Right lobe of liver (tissue), 6 donors: Measurements from ENCODE around the gene PAQR6. TPM values are rescaled to one million over a fixed set of nuclear protein-coding genes. Genes with fewer than 3 reads are reported as not detected.

ENCODE experiments used
- ATAC-seq, 4 donors: fragments of 200-7000 bp; cut with Tn5 transposase; one replicate each; pipeline ENCODE4 v1.9.1; 2020; ENCODE audit warnings: mild to moderate bottlenecking in 4 of 4, moderate library complexity in 4 of 4
- DNase-seq, 3 donors: peaks; one replicate each; pipeline ENCODE4 v3.0.0-alpha.2; 2020
- H3K27ac ChIP-seq, 3 donors: fragments of 200-600 bp; one replicate each; pipeline ENCODE4 v1.8.0; 2022
- H3K27me3 ChIP-seq, 2 donors: fragments of 200-600 bp; one replicate each; pipeline ENCODE4 v1.8.0; 2022
- H3K36me3 ChIP-seq, 4 donors: fragments of 200-600 bp; sonication (generic) in 1 of 4; one replicate each; pipeline versions ENCODE4 v1.5.1 to v1.8.0; 2017 to 2022; ENCODE audit warnings: control low read depth in 1 of 4
- H3K4me1 ChIP-seq, 4 donors: fragments of 200-600 bp; sonication (generic) in 1 of 4; one replicate each; pipeline versions ENCODE4 v1.5.1 to v1.8.0; 2017 to 2022; ENCODE audit warnings: control low read depth in 1 of 4
- H3K4me3 ChIP-seq, 3 donors: fragments of 200-600 bp; one replicate each; pipeline ENCODE4 v1.8.0; 2022
- H3K9me3 ChIP-seq, 4 donors: fragments of 200-600 bp; sonication (generic) in 1 of 4; one replicate each; pipeline versions ENCODE4 v1.5.1 to v1.8.0; 2017 to 2022; ENCODE audit warnings: control low read depth in 1 of 4
- POLR2A ChIP-seq: fragments of 450-650 bp; IDR thresholded peaks from one replicate; pipeline ENCODE4 v1.6.1; 2017; ENCODE audit warnings: antibody characterized with exemption, mild to moderate bottlenecking
- WGBS: methylation state at CpG from one replicate; pipeline ENCODE4 v1.1.6; 2018; ENCODE audit warnings: low coverage, low lambda C conversion rate; ENCODE audit not compliant: insufficient coverage; ENCODE audit errors: missing lambda C conversion rate; 5-methylcytosine and 5-hydroxymethylcytosine counted together
- intact Hi-C, 2 donors: fragments of 100-400 bp; cut with DNase I; formaldehyde crosslinking; loops; one replicate each; pipeline versions ENCODE4 v1.11.2 to v1.14.1; 2022
- long read RNA-seq: library from polyadenylated mRNA; unstranded; transcript quantifications from one replicate; pipeline ENCODE4 v2.0.0, GENCODE V29; 2019
- total RNA-seq, 6 experiments: library from RNA; depleted of rRNA in 2 of 6; stranded (reverse); fragments of >200 nt in 2 of 6; fragmentation: NEBNext Ultra II Directional in 3 of 6; extraction: Animal tissue kit (Norgen Biotek cat#: 25700) in 3 of 6; gene quantifications; one replicate each; pipeline versions ENCODE4 v1.1.0 to v1.2.4, GENCODE V29; 2016 to 2023
- TF ChIP-seq, protein P1 (sequence below), 4 donors: fragments of 200-600 bp in 3 of 4; fragments of 450-650 bp in 1 of 4; IDR thresholded peaks; one replicate each; pipeline versions ENCODE4 v1.5.1 to v1.8.0; 2016 to 2022; ENCODE audit warnings: antibody characterized with exemption in 4 of 4, mild to moderate bottlenecking in 2 of 4
- donor health status: DM: no; HTN: yes; CAD: no.
- donor health status: DM: no; HTN: no; CAD: no.
- donor health status: DM: no; HTN: no; CAD: no.
- donor health status: DM: no; HTN: yes; CAD: no.
- donor health status: DM: no; HTN: yes; CAD: no.

The PAQR6 gene, protein sequence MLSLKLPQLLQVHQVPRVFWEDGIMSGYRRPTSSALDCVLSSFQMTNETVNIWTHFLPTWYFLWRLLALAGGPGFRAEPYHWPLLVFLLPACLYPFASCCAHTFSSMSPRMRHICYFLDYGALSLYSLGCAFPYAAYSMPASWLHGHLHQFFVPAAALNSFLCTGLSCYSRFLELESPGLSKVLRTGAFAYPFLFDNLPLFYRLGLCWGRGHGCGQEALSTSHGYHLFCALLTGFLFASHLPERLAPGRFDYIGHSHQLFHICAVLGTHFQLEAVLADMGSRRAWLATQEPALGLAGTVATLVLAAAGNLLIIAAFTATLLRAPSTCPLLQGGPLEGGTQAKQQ
- 1 to 10 TPM in 3 of 6 experiments, under 1 TPM in 3; 0.43 to 4.0 (median 1.1) TPM for total RNA-seq
- long read RNA-seq, partial matches to known transcripts: 1 of 2 reads
- long read RNA-seq, other reads (novel, unspliced or antisense): 1 of 2 reads

DNA sequence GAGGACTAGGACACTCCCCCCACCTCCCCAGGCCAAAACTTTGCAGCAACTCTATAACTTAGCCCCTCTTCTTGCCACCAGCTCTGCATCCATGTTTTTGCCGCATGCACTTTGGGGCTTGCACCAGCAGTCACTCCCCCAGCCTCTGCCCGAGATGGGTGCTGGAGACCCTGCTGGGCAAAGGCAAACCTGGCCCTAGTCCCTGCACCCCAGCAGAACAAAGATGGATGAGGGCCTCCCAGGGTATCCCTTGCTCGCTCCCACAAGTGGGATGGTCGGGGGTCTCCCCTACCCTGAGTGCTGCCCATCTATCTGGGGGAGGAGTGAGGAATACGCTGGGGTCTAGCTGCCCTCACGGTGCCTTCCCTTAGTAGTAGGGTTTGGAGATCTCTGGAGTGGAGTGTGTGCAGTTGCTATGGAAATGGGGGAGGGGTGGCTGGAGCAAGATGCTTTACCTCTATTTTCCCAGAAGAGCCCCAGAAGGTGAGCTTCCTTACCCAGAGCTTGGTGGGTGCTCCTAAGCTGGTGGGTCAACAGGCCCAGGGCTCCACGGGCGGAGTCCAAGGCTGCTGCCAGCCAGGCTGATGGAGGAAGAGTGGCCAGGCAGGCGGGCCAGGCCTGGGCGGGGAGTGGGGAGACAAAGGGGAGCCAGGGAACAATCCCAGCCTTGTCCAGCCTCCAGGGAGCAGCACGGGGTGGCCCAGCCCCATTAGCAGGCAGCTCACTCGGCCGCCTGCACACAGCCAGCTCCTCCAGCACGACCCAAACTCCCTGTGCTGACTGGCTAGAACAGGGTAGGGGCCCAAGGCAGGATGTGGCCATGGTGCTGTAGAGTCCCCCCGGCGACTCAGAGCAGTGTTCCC lies at the start of gene PAQR6:
TSS of gene PAQR6 (minus strand) at position 597 of the 863 bp plus-strand sequence. CDS start 1,325 bp downstream, outside the sequence.
- ATAC-seq (peak; percentile 2 to 20 (median 9)), DNase-seq (no peak)
- intact Hi-C loops: loop anchor here in 1 of 2 donors (10.0 kb wide), 1 partner anchor 113 kb away; no protein-coding TSS in a partner anchor
- Histone ChIP-seq H3K36me3 (peaks cover 7 to 35% (median 17%) of the 10 kb centered on the region in 4 donors), H3K4me3 (no peak within 1 kb of the TSS), H3K27ac (no peak within 1 kb of the TSS), H3K27me3 (no peaks in the 10 kb centered on the region), H3K4me1 (peaks cover 0 to 10% (median 0%) of the 10 kb centered on the region in 4 donors), H3K9me3 (no peaks in the 10 kb centered on the region)
- WGBS: 57% methylated on average over 5 of the region's 16 CpGs
- TF ChIP-seq POLR2A: no peak
- TF ChIP-seq, protein P1, sequence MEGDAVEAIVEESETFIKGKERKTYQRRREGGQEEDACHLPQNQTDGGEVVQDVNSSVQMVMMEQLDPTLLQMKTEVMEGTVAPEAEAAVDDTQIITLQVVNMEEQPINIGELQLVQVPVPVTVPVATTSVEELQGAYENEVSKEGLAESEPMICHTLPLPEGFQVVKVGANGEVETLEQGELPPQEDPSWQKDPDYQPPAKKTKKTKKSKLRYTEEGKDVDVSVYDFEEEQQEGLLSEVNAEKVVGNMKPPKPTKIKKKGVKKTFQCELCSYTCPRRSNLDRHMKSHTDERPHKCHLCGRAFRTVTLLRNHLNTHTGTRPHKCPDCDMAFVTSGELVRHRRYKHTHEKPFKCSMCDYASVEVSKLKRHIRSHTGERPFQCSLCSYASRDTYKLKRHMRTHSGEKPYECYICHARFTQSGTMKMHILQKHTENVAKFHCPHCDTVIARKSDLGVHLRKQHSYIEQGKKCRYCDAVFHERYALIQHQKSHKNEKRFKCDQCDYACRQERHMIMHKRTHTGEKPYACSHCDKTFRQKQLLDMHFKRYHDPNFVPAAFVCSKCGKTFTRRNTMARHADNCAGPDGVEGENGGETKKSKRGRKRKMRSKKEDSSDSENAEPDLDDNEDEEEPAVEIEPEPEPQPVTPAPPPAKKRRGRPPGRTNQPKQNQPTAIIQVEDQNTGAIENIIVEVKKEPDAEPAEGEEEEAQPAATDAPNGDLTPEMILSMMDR (IDR thresholded peaks at IDR 0.05): no peak

DNA sequence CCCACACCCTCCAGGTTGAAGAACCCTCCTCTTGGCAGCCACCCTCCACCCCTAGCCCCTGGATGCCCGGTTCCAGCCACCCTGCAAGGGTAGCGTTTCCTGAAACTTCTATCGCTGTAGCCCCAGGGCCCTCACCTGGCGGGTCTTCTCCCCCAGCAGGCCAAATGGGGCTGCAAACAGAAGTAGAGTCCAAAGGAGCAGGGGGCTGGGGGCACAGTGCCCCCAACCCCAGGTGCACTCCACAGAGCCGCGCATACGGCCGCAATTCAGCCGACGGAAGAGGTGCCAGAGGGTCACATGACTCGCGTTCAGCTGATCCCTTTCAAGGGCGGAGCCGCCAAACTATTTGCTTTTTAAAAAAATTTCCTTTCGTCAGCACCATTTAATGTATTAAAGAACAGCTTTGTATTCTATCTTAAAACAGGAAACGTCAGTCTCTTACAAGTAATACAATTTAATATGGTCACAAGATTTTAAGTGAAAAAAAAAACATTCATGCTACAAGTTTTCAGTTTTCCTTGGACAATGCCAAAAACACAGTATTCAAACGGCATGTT lies 47.6 kb upstream of the PAQR6 start, which contains the start of gene GLMP:
TSS of gene GLMP (minus strand) at position 289 of the 557 bp plus-strand sequence. CDS start at position 255, 34 bp downstream.
- ATAC-seq (peak in 3 of 4 donors; percentile 42 to 60 (median 46)), DNase-seq (peak; percentile 77 to 83 (median 83))
- WGBS: 0% methylated on average over 17 of the region's 17 CpGs
- H3K27me3 ChIP-seq: no peaks in the 10 kb centered on the region
- H3K36me3 ChIP-seq: peaks cover 0 to 5% (median 0%) of the 10 kb centered on the region in 4 donors
- peak within 1 kb of the TSS; percentile 57 to 78 (median 63) for H3K27ac ChIP-seq
- no peaks in the 10 kb centered on the region for H3K9me3 ChIP-seq
- peaks cover 0 to 42% (median 9%) of the 10 kb centered on the region in 4 donors for H3K4me1 ChIP-seq
- TF ChIP-seq, protein P1 (IDR thresholded peaks at IDR 0.05): no peak
- no peak for TF ChIP-seq POLR2A
- H3K4me3 ChIP-seq: peak within 1 kb of the TSS; percentile 71 to 87 (median 84)
- intact Hi-C loops: no loop called here

DNA sequence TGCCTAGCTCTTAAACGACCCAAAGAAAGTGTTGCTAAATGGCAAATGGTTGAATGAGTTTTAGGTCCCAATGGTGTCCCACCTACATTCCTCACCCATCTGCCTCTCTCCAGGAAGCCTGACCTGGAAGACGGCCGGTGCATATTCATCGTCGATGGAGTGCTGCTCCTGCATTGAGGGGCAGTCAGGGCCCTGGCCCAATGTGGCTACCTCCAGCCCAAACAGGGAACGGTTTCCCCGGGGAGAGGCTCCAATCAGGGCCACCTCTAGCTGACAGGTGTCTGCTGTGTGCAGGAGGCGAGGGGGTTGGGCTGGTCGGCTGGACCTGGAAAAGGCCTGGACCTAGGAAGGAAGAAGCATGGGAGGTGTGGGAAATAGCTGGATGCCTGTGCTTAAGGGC lies 46.0 kb upstream of the PAQR6 start:
- H3K36me3 ChIP-seq: peaks cover 0 to 5% (median under 1%) of the 10 kb centered on the region in 4 donors
- TF ChIP-seq, protein P1 (IDR thresholded peaks at IDR 0.05): no peak
- TF ChIP-seq POLR2A: no peak
- intact Hi-C loops: no loop called here
- H3K9me3 ChIP-seq: no peaks in the 10 kb centered on the region
- H3K4me1 ChIP-seq: peaks cover 0 to 42% (median 9%) of the 10 kb centered on the region in 4 donors
- 86% methylated on average over 8 of the region's 9 CpGs for WGBS
- ATAC-seq (no peak), DNase-seq (no peak)
- H3K27me3 ChIP-seq: no peaks in the 10 kb centered on the region
- H3K4me3 ChIP-seq: no peak overlapping the region
- H3K27ac ChIP-seq: no peak overlapping the region

DNA sequence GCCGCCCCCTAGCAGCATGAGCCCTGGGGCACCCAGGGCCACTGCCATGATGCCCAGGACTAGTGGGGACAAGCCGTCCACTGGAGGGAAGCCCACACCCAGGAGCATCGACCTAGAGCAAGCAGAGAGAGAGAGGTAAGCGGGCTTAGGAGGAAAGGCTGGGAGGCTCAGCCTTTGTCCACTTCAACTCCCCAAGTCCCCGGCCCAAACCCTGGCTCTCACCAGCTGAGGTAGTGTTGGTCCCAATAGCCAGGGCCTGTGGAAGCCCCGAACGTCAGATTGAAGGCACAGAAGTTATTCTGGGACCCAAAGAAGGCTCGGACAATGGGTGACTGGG lies 45.2 kb upstream of the PAQR6 start:
- intact Hi-C loops: no loop called here
- Histone ChIP-seq H3K27me3 (no peaks in the 10 kb centered on the region), H3K4me3 (no peak overlapping the region), H3K4me1 (peaks cover 0 to 42% (median 9%) of the 10 kb centered on the region in 4 donors), H3K36me3 (peaks cover 0 to 5% (median 2%) of the 10 kb centered on the region in 4 donors), H3K27ac (no peak overlapping the region), H3K9me3 (no peaks in the 10 kb centered on the region)
- ATAC-seq (no peak), DNase-seq (no peak)
- 40% methylated on average over 1 of the region's 8 CpGs for WGBS
- TF ChIP-seq, protein P1 (IDR thresholded peaks at IDR 0.05): no peak
- TF ChIP-seq POLR2A: no peak
